ENCODE results near the gene NSUN7.

NSUN7 gene

DNA sequence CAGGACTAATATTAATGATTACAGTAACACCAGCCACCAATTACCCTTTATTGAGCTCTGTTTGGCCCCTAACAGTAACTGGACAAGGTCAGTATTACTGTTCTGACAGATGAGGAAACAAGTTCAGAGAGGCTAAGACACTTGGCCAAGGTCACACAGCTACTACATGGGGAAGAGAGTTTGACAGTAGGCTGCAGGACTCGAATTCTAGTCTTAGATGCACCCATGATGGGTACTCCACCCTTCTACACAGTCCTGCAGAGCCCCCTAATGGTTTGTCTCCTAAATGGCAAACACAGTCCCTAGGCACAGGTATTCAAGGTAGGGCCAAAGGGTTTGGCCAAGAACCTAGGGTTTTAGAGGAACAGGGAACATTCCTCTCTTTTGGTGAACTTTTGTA is 93.9 kb downstream of the NSUN7 start:
- TF ChIP-seq, protein P1, sequence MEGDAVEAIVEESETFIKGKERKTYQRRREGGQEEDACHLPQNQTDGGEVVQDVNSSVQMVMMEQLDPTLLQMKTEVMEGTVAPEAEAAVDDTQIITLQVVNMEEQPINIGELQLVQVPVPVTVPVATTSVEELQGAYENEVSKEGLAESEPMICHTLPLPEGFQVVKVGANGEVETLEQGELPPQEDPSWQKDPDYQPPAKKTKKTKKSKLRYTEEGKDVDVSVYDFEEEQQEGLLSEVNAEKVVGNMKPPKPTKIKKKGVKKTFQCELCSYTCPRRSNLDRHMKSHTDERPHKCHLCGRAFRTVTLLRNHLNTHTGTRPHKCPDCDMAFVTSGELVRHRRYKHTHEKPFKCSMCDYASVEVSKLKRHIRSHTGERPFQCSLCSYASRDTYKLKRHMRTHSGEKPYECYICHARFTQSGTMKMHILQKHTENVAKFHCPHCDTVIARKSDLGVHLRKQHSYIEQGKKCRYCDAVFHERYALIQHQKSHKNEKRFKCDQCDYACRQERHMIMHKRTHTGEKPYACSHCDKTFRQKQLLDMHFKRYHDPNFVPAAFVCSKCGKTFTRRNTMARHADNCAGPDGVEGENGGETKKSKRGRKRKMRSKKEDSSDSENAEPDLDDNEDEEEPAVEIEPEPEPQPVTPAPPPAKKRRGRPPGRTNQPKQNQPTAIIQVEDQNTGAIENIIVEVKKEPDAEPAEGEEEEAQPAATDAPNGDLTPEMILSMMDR (IDR thresholded peaks at IDR 0.05) = no peak; the same call in 1 of the 2 replicates

DNA sequence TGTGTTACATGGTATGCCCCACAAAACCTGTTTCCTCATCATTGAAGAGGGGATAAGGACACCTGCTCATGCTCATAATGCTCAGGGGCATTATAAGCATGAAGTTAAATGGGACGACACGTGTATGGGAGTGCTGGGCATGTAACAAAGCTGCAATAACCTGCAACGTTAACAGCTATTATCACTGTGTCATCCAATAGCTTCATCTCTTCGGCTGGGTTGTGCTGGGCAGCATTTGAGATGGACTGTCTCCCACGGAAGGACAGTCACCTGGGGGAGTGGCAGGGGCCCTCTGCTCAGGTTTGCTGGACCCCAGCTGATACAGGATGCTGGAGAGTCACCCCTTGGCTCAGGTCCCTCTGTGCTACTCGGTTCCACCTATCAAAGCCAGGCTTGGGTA is 94.5 kb downstream of the NSUN7 start:
- TF ChIP-seq, protein P1 (IDR thresholded peaks at IDR 0.05) = no peak

DNA sequence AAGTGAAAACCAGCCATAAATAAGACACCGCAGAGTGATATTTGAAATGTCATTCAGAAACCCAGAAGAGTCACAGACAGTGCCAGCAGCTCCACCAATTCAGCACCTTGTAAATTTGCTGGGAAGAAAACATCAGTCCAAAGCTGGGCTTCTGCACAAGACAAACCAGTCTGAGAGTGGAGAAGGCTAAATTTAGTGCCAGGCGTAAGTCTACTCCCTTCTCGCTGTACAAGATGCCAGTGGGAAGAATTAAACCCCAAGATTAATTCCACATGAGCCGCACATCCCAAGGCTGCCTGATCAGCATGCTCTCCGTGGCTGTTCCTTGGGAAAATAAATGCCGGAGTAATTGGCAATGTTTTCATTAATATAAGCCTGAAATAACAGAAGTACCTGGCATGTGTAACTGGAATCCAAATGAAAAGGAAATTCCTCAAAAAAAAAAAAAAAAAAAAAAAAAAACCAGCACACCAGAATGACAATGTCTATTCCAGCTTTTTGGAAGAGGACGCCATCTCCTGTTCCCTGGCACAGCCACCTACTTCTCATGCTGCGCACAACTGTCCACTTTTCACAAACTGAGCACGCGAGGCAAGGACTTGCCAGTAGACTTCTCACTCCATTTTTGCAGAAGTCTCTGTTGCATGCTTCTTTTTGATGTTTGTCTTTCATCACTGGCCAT is 95.5 kb downstream of the NSUN7 start:
- TF ChIP-seq, protein P1 (IDR thresholded peaks at IDR 0.05) = no peak

DNA sequence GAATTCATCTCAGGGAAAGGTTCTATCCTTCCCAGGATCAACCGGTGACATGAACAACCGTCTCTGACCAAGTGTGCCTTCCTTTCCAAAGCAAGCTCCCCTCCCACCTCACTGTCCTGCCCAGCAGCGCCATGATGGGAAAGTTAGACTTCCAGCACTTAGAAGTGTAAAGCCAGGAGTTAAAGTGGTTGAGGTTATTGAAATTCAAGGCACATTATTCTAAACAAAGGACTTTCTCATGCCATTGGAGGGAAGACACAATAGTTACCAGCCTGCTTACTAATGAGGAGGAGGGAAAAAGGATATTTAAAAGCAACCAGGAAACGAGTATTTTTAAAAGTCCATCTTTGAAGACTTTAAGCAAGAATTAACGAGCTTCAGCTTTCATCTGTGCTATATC is 96.8 kb downstream of the NSUN7 start:
- TF ChIP-seq, protein P1 (IDR thresholded peaks at IDR 0.05) = no peak

DNA sequence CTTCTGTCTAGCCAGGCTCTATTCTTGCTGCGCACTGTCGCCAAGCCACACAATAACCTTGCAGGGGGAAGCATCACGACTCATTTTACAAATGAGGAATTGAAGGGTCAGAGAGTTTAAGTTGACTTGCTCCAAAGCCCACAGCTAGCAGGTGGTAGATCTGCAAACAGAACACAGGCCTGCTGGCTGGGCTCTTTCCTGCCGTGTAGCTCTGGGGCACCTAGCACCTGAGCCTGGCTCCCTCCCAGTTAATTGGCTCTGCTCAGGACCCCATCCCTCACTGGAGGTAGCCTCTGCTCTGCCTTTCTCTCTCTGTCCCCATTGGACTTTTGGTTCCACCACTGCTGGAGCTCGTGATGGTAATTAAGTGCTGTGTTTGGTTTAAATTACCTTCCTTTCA is 98.5 kb downstream of the NSUN7 start:
- TF ChIP-seq, protein P1 (IDR thresholded peaks at IDR 0.05) = no peak

DNA sequence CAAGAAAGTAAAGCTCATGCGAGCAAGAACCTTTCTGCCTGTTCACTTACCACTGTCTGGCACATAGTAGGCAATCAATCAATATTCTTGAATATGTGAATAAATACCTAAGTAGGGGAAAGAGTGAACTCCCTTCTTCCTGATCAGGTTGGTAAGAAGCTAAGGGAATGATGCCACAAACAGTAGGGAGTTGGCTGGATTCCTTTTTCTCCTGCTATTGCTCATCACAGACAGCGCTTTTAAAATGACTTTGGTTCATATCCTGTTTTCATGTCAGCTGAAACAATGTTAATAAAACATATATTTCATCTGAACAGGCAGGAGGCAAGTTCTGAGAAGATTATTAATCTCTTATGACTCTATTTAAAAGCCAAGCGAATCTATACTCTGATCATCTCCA is 99.2 kb downstream of the NSUN7 start:
- TF ChIP-seq, protein P1 (IDR thresholded peaks at IDR 0.05) = no peak

DNA sequence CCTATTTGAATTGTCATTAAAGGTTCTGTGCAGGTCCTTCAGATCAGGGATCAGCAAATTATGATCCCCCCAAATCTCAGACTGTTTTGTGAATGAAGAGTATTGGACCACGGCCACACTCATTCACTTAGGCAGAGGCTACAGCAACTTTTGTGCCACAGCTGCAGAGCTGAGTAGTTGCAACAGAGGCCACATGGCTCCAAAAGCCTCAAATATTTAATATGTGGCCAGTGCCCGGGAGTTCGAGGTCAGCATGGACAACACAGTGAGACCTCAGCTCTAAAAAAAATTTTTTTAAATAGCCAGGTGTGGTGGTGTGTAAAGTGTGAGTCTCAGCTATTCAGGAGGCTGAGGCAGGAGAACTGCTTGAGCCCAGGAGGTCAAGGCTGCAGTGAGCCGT is 100.7 kb downstream of the NSUN7 start:
- TF ChIP-seq, protein P1 (IDR thresholded peaks at IDR 0.05) = no peak
